Testis (tissue), 3 donors: ENCODE measurements around the gene JCHAIN. TPM values are rescaled to one million over a fixed set of nuclear protein-coding genes. Genes with fewer than 3 reads are reported as not detected.
"Not testable (repeated sequence)": the region's sequence is repeated elsewhere in the genome, so short reads cannot be mapped to it uniquely, and the experiment has no call there.

Source experiments
- DNase-seq: peaks from one replicate; pipeline ENCODE4 v3.0.0-alpha.2; 2019
- H3K27ac ChIP-seq, 2 donors: fragments of 200-600 bp; sonication (generic); one replicate each; pipeline ENCODE4 v1.5.1; 2019
- H3K27me3 ChIP-seq: fragments of 200-600 bp; sonication (generic); one replicate; pipeline ENCODE4 v1.5.1; 2019
- H3K36me3 ChIP-seq: fragments of 200-600 bp; sonication (generic); one replicate; pipeline ENCODE4 v1.5.1; 2017; ENCODE audit warnings: low read depth; ENCODE audit errors: missing control alignments
- H3K4me1 ChIP-seq: fragments of 200-600 bp; sonication (generic); one replicate; pipeline ENCODE4 v1.5.1; 2019
- H3K4me3 ChIP-seq, 2 donors: fragments of 200-600 bp; sonication (generic); one replicate each; pipeline ENCODE4 v1.5.1; 2017 to 2019
- H3K9me3 ChIP-seq: fragments of 200-600 bp; sonication (generic); one replicate; pipeline ENCODE4 v1.5.1; 2017
- CTCF ChIP-seq, 3 experiments: fragments of 450-650 bp in 2 of 3; fragments of 200-600 bp in 1 of 3; sonication (generic) in 1 of 3; IDR thresholded peaks; one replicate each; pipeline ENCODE4 v1.5.1; 2016 to 2019; ENCODE audit warnings: antibody characterized with exemption in 3 of 3, mild to moderate bottlenecking in 2 of 3, moderate library complexity in 1 of 3
- POLR2A ChIP-seq: fragments of 450-650 bp; IDR thresholded peaks from one replicate; pipeline ENCODE4 v1.6.1; 2017; ENCODE audit warnings: antibody characterized with exemption, mild to moderate bottlenecking, moderate library complexity
- WGBS, 2 donors: methylation state at CpG; one replicate each; pipeline ENCODE4 v1.1.5; 2018; 5-methylcytosine and 5-hydroxymethylcytosine counted together
- intact Hi-C: fragments of 100-400 bp; cut with DNase I; formaldehyde crosslinking; loops from one replicate; pipeline ENCODE4 v1.15.1; 2023; ENCODE audit warnings: low total_unique reads
- polyA plus RNA-seq: library from polyadenylated mRNA; stranded (reverse); fragments of 350-450 nt; fragmentation: Illumina TruSeq; extraction: RNeasy Lipid Tissue Mini Kit (QIAGEN cat#74804); gene quantifications from one replicate; pipeline ENCODE4 v1.2.3, GENCODE V29; 2014; ENCODE audit warnings: low read depth, low replicate concordance; ENCODE audit not compliant: insufficient read depth
- total RNA-seq, 2 donors: library from RNA; depleted of rRNA; stranded (reverse); fragments of >200 nt; gene quantifications; one replicate each; pipeline ENCODE4 v1.2.3, GENCODE V29; 2016

Gene JCHAIN
- total and polyA plus RNA-seq, 3 donors from 2014 or later = 0.99 to 34.0 TPM; not detected in 1

DNA sequence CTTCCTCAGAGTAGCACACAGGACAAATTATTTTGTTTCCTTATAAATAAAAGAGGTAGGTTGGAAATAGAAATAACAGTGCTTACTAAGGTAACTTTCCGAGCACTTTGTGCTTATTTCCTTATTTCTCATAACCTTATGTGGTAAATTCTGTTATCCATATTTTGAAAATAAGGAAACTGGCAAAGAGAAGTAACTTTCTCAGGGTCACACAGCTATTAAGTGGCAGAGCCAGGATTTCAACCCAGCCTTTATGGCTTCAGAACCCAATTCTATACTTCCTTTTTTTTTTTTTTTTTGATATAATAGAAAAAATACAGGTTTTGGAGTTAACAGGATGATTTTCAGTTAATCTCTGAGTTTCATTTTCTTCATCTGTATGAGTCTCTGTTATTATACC, 25.4 kb upstream of the JCHAIN start:
- H3K9me3 ChIP-seq = no peaks in the 10 kb centered on the region
- H3K36me3 ChIP-seq = no peaks in the 10 kb centered on the region
- H3K4me1 ChIP-seq = peaks cover 11% of the 10 kb centered on the region
- no peak overlapping the region for H3K27ac ChIP-seq
- H3K27me3 ChIP-seq = no peaks in the 10 kb centered on the region
- no peak for DNase-seq
- intact Hi-C loops = no loop called here
- TF ChIP-seq POLR2A (no peak), CTCF (IDR thresholded peaks at IDR 0.05) (no peak)
- WGBS, 2 donors = 72 to 81% methylated on average over 1 of the region's 1 CpG
- H3K4me3 ChIP-seq = no peak overlapping the region

DNA sequence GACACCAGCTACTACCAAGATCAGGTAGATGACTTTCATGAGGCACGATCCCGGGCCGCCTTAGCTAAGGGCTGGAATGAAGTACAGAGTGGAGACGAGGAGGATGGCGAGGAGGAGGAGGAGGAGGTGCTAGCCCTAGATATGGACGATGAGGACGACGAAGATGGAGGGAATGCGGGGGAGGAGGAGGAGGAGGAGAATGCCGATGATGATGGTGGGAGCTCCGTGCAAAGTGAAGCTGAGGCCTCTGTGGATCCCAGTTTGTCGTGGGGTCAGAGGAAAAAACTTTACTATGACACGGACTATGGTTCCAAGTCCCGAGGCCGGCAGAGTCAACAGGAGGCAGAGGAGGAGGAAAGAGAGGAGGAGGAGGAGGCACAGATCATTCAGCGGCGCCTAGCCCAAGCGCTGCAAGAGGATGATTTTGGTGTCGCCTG, 22.5 kb upstream of the JCHAIN start:
- TF ChIP-seq POLR2A (no peak), CTCF (IDR thresholded peaks at IDR 0.05) (no peak)
- no peaks in the 10 kb centered on the region for H3K27me3 ChIP-seq
- H3K9me3 ChIP-seq = no peaks in the 10 kb centered on the region
- H3K4me1 ChIP-seq = peaks cover 11% of the 10 kb centered on the region
- 1% methylated on average over 19 of the region's 19 CpGs for WGBS, 2 donors
- no peaks in the 10 kb centered on the region for H3K36me3 ChIP-seq
- DNase-seq = peak; percentile 59
- intact Hi-C loops = no loop called here
- H3K27ac ChIP-seq = peak overlapping the region; percentile 94 to 96
- H3K4me3 ChIP-seq = peak overlapping the region; percentile 93 to 99

DNA sequence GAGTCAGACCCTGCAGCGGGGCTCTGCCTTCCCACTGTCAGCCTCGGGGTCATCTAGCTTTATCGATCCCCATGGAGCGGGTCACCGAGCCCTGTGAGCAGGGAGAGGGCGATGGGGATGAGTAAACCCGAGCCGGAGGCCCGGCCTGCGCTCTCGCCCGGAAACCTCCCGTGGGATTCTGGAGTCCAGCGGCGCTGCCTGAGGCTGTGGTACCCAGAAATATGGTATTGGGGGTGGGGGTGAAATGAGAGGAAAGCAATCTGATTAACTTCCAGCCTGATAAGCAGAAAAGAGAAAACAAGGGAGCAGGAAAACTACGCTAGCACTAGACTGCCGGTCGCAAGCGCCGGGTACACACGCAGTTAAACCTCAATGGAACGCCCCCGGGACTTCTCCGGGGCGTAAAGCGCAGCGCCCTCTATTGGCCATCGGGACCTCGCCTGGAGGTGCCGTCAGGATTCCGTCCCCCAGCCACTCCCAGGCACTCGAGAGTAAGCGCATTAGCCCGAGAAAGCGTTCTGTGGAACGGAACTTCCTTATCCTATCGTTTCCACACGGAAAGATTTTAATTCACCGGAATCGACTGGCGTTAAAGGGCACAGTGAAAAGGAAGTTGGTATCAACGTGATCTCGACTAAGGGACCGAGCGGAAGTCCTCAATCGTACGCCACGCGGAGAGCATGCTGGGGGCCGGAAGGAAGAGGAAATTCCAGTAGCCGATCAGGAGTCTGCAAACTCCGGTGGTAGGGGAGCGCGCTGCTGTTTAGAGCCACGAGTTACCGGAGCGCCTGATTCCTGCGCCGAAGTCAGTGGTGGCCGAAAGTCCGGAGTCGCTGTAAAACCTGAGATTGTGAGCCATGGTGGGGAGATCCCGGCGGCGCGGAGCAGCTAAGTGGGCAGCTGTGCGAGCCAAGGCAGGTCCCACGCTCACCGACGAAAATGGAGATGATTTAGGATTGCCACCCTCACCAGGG, 21.8 kb upstream of the JCHAIN start, which contains the start of gene UTP3:
Gene UTP3 (plus strand): TSS at position 712 of the 974 bp plus-strand sequence. CDS start 146 bp downstream, at position 858.
- Histone ChIP-seq H3K27me3 (no peaks in the 10 kb centered on the region), H3K9me3 (no peaks in the 10 kb centered on the region), H3K27ac (peak within 1 kb of the TSS; percentile 94 to 96), H3K4me3 (peak within 1 kb of the TSS; percentile 93 to 99), H3K36me3 (no peaks in the 10 kb centered on the region), H3K4me1 (peaks cover 11% of the 10 kb centered on the region)
- intact Hi-C loops = no loop called here
- peak; percentile 97 for DNase-seq
- no peak for TF ChIP-seq POLR2A
- peak; percentile 90 to 95 (median 95) for TF ChIP-seq CTCF (IDR thresholded peaks at IDR 0.05)
- WGBS, 2 donors = 0 to 1% methylated on average over 32 to 70 of the region's 70 CpGs

DNA sequence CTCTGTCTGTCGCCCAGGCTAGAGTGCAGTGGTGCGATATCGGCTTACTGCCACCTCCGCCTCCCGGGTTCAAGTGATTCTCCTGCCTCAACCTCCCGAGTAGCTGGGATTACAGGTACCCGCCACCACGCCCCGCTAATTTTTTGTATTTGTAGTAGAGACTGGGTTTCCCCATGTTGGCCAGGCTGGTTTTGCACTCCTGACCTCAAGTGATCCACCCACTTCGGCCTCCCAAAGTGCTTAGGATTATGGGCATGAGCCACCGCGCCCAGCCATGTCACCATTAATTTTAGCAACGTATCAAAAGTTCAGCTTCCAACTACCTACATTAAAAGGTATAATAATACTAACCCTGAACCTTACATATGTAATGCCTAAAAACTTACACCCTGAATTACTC, 21.1 kb upstream of the JCHAIN start:
- no peaks in the 10 kb centered on the region for H3K27me3 ChIP-seq
- H3K4me1 ChIP-seq = peaks cover 11% of the 10 kb centered on the region
- H3K36me3 ChIP-seq = no peaks in the 10 kb centered on the region
- H3K4me3 ChIP-seq = peak overlapping the region; percentile 93 to 99
- TF ChIP-seq POLR2A (no peak), CTCF (IDR thresholded peaks at IDR 0.05) (no peak)
- peak; percentile 33 for DNase-seq
- H3K27ac ChIP-seq = peak overlapping the region; percentile 94 to 96
- H3K9me3 ChIP-seq = no peaks in the 10 kb centered on the region
- intact Hi-C loops = no loop called here
- WGBS, 2 donors = 38 to 50% methylated on average over 13 of the region's 13 CpGs

GRCh38 chr4:70682142-70682541, 15.8 kb upstream of the JCHAIN start:
- H3K4me1 ChIP-seq, intact Hi-C loops, H3K9me3 ChIP-seq, H3K27me3 ChIP-seq, H3K27ac ChIP-seq, DNase-seq, H3K4me3 ChIP-seq, H3K36me3 ChIP-seq: not testable (repeated sequence)
- 85 to 88% methylated on average over 3 of the region's 3 CpGs for WGBS, 2 donors
